HG03060 (cell line): ENCODE measurements around the gene PLPP1.

Source experiments
- ATAC-seq: cut with Tn5 transposase; IDR thresholded peaks from one replicate; pipeline ENCODE4 v1.9.1; 2021; ENCODE audit warnings: low read depth, moderate number of reproducible peaks; ENCODE audit not compliant: unreplicated experiment

The PLPP1 gene

GRCh38 chr5:55415071-55415470, 119.7 kb downstream of the PLPP1 start:
- no peak for ATAC-seq

- ATAC-seq, result no peak
Measured at GRCh38 chr5:55413644-55414043, 121.1 kb downstream of the PLPP1 start.

- ATAC-seq, result no peak
Measured at GRCh38 chr5:55411876-55412275, 122.9 kb downstream of the PLPP1 start.

GRCh38 chr5:55410845-55411244, 123.9 kb downstream of the PLPP1 start:
- no peak for ATAC-seq

GRCh38 chr5:55409775-55410174, 125.0 kb downstream of the PLPP1 start:
- ATAC-seq, result no peak

GRCh38 chr5:55407984-55408383, 126.8 kb downstream of the PLPP1 start:
- no peak for ATAC-seq

GRCh38 chr5:55407059-55407684, 127.6 kb downstream of the PLPP1 start:
- ATAC-seq, result no peak

- no peak for ATAC-seq
Measured at GRCh38 chr5:55406292-55406691, 128.5 kb downstream of the PLPP1 start.

GRCh38 chr5:55402199-55402598, 132.6 kb downstream of the PLPP1 start:
- ATAC-seq, result no peak

- no peak for ATAC-seq
Measured at GRCh38 chr5:55393501-55394175, 141.1 kb downstream of the PLPP1 start.

- ATAC-seq, result no peak
Measured at GRCh38 chr5:55392669-55393068, 142.1 kb downstream of the PLPP1 start.

GRCh38 chr5:55391707-55392106, 143.1 kb downstream of the PLPP1 start:
- ATAC-seq, result no peak

- no peak for ATAC-seq
Measured at GRCh38 chr5:55387865-55388264, 146.9 kb downstream of the PLPP1 start.

GRCh38 chr5:55386356-55386755, 148.4 kb downstream of the PLPP1 start:
- ATAC-seq, result no peak

- ATAC-seq, result no peak
Measured at GRCh38 chr5:55385846-55386245, 148.9 kb downstream of the PLPP1 start.

GRCh38 chr5:55385227-55385626, 149.5 kb downstream of the PLPP1 start:
- no peak for ATAC-seq

- no peak for ATAC-seq
Measured at GRCh38 chr5:55384072-55384471, 150.7 kb downstream of the PLPP1 start.

GRCh38 chr5:55383254-55383653, 151.5 kb downstream of the PLPP1 start:
- ATAC-seq, result no peak

GRCh38 chr5:55377810-55378209, 157.0 kb downstream of the PLPP1 start:
- ATAC-seq, result no peak
